H1 (cell line): Measurements from ENCODE around the gene DUSP10. TPM values are rescaled to one million over a fixed set of nuclear protein-coding genes. Genes with fewer than 3 reads are reported as not detected.

Experiments
- KDM5A ChIP-seq: fragments of 200-600 bp; IDR thresholded peaks from 2 replicates; pipeline ENCODE4 v1.7.1; 2012; ENCODE audit warnings: mild to moderate bottlenecking, low read length, inconsistent platforms, mixed read lengths
- POU5F1 ChIP-seq: IDR thresholded peaks from 2 replicates; pipeline ENCODE4 v1.6.1; 2011; ENCODE audit warnings: low read depth, mild to moderate bottlenecking, low read length, moderate library complexity
- SP4 ChIP-seq: IDR thresholded peaks from 2 replicates; pipeline ENCODE4 v1.6.1; 2012; ENCODE audit warnings: low read length, inconsistent platforms
- YY1 ChIP-seq: IDR thresholded peaks from 2 replicates; pipeline ENCODE4 v1.6.1; 2011; ENCODE audit warnings: low read depth, mild to moderate bottlenecking, low read length
- polyA plus RNA-seq, 7 experiments: library from polyadenylated mRNA; depleted of rRNA in 3 of 7; stranded (reverse) in 5 of 7; unstranded in 2 of 7; fragments of >200 nt in 5 of 7; fragments of 200-250 nt in 2 of 7; gene quantifications; 1 replicate in 5 of 7; 2 replicates in 1 of 7; 4 replicates in 1 of 7; pipeline versions ENCODE4 v1.2.1 to v1.2.3, GENCODE V29; 2011 to 2013; ENCODE audit warnings: missing spikeins in 2 of 7, mixed read lengths in 2 of 7
- total RNA-seq: library from RNA; stranded (reverse); fragmentation: NEBNext Ultra II Directional; extraction: Animal tissue kit (Norgen Biotek cat#: 25700); gene quantifications from 2 replicates; pipeline ENCODE4 v1.2.1, GENCODE V29; 2021

The DUSP10 gene
- total and polyA plus RNA-seq, 2 of the 8 experiments (the other 6 are each of a cell fraction or from before 2014, with no cell fraction given), result 1.2 TPM

DNA sequence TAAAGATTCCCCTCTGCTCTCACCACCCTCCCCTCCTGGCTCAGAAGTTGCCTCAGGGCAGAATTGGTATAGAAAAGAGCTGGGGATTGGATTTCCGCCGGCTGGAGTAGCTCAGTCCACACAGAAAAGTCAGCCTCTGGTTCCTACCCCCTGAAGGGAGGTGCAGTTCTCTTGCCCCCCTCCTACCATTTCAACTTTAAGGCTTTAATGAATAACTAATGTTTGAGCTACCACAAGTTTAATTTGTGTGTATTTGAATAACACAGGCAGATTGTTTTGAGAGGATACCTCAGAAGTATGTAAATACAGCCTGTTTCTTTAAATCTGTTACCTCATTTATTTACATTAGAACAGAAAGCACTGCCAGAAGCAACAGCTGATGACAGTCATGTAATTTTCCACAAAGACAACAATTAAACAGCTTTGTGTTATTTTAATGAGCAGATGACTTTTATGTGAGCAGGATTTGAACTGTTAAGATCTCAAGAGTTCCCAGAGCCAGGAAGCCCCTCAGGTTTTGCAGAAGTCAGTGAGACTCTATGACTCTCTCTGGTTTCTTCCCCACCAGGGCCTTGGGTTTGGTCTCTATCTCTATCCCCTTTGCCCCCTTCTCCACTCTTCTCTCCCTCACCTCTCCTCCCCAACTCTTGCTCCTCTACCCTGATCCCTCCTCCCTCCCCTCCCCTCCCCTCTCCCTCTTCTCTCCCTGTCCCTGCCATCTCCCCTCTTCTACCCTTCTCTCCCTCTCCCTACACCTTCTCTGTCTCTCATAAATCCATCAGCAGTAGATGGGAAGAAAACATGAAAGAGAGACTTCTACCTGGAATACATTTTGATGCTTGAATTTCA, 26.3 kb downstream of the DUSP10 start (continued):
- no peak for TF ChIP-seq KDM5A
- peak; percentile 45; the same call in 1 of the 2 replicates for TF ChIP-seq YY1
- TF ChIP-seq SP4, result no peak
- peak; percentile 79 for TF ChIP-seq POU5F1
